WERI-Rb-1 (cell line): Measurements from ENCODE around the gene TTLL7.
"Not testable (repeated sequence)": the region's sequence is repeated elsewhere in the genome, so short reads cannot be mapped to it uniquely, and the experiment has no call there.

Experiments
- DNase-seq: peaks from one replicate; pipeline ENCODE4 v3.0.0-alpha.2; 2020
- H3K27ac ChIP-seq: fragments of 250-450 bp; sonication (Bioruptor Pico); 2 replicates; pipeline ENCODE4 v1.5.1; 2020; ENCODE audit warnings: mild to moderate bottlenecking, moderate library complexity
- H3K27me3 ChIP-seq: fragments of 250-450 bp; sonication (Bioruptor Pico); 2 replicates; pipeline ENCODE4 v1.5.1; 2021; ENCODE audit warnings: mild to moderate bottlenecking, low read depth, moderate library complexity; ENCODE audit not compliant: insufficient read depth, severe bottlenecking
- H3K36me3 ChIP-seq: fragments of 250-450 bp; sonication (Bioruptor Pico); 2 replicates; pipeline ENCODE4 v1.5.1; 2020; ENCODE audit warnings: mild to moderate bottlenecking, moderate library complexity
- H3K4me3 ChIP-seq: 2 replicates; pipeline ENCODE4 v1.5.1; 2011; ENCODE audit warnings: low read depth, mild to moderate bottlenecking, control low read depth, low read length
- H3K9me3 ChIP-seq: fragments of 250-450 bp; sonication (Bioruptor Pico); 2 replicates; pipeline ENCODE4 v1.5.1; 2021; ENCODE audit warnings: mild to moderate bottlenecking, moderate library complexity; ENCODE audit not compliant: severe bottlenecking
- CTCF ChIP-seq: IDR thresholded peaks from 2 replicates; pipeline ENCODE4 v1.5.1; 2011; ENCODE audit warnings: low read depth, mild to moderate bottlenecking, control low read depth, inconsistent platforms, low read length

TTLL7 gene

GRCh38 chr1:83994111-83994510 lies 4.8 kb downstream of the TTLL7 start:
- Histone ChIP-seq H3K36me3 (peaks cover 16% of the 10 kb centered on the region), H3K27ac (no peak overlapping the region), H3K27me3 (no peaks in the 10 kb centered on the region), H3K9me3 (no peaks in the 10 kb centered on the region), H3K4me3 (no peak overlapping the region)
- TF ChIP-seq CTCF, result no peak
- no peak for DNase-seq

GRCh38 chr1:83990734-83991133 lies 8.2 kb downstream of the TTLL7 start:
- Histone ChIP-seq H3K27me3 (no peaks in the 10 kb centered on the region), H3K27ac (no peak overlapping the region), H3K36me3 (peaks cover 18% of the 10 kb centered on the region), H3K9me3 (peaks cover 3% of the 10 kb centered on the region), H3K4me3 (no peak overlapping the region)
- no peak for TF ChIP-seq CTCF
- DNase-seq, result no peak

- H3K36me3 ChIP-seq, result peaks cover 8% of the 10 kb centered on the region; the same call in 1 of the 2 replicates
- no peak for TF ChIP-seq CTCF
- H3K4me3 ChIP-seq, result no peak overlapping the region
- H3K27ac ChIP-seq, result no peak overlapping the region
- no peak for DNase-seq
- H3K9me3 ChIP-seq, result peaks cover 5% of the 10 kb centered on the region
- H3K27me3 ChIP-seq, result no peaks in the 10 kb centered on the region
Observed at GRCh38 chr1:83985048-83985447, 13.9 kb downstream of the TTLL7 start.

- not testable (repeated sequence) for H3K36me3 ChIP-seq, DNase-seq, H3K9me3 ChIP-seq, H3K27ac ChIP-seq, H3K27me3 ChIP-seq, H3K4me3 ChIP-seq
Observed at GRCh38 chr1:83983918-83984317, 15.0 kb downstream of the TTLL7 start.

GRCh38 chr1:83978056-83978455 lies 20.9 kb downstream of the TTLL7 start:
- no peak for DNase-seq
- no peak for TF ChIP-seq CTCF
- H3K9me3 ChIP-seq, result no peaks in the 10 kb centered on the region

GRCh38 chr1:83976920-83977319 lies 22.0 kb downstream of the TTLL7 start:
- Histone ChIP-seq H3K9me3 (no peaks in the 10 kb centered on the region), H3K27me3 (no peaks in the 10 kb centered on the region), H3K4me3 (no peak overlapping the region), H3K36me3 (no peaks in the 10 kb centered on the region; the same call in 1 of the 2 replicates), H3K27ac (no peak overlapping the region)
- TF ChIP-seq CTCF, result no peak
- no peak for DNase-seq

More at GRCh38 chr1:83978056-83978455, 20.9 kb downstream of the TTLL7 start:
- Histone ChIP-seq H3K36me3 (no peaks in the 10 kb centered on the region; the same call in 1 of the 2 replicates), H3K27ac (no peak overlapping the region), H3K4me3 (no peak overlapping the region), H3K27me3 (no peaks in the 10 kb centered on the region)
